Measurements from ENCODE around the gene ATP4A. TPM values are rescaled to one million over a fixed set of nuclear protein-coding genes. Genes with fewer than 3 reads are reported as not detected.

ATP4A gene
- total RNA-seq, 1 experiment from 2014 or later: not detected

GRCh38 chr19:35518313-35518712 lies 45.1 kb downstream of the ATP4A start:
- Histone ChIP-seq H3K27ac (peak overlapping the region; percentile 37), H3K36me3 (no peaks in the 10 kb centered on the region), H3K4me1 (replicated peaks) (peaks cover 18% of the 10 kb centered on the region), H3K4me3 (no peak overlapping the region), H3K27me3 (replicated peaks) (peaks cover 3% of the 10 kb centered on the region; the same call in 1 of the 2 replicates), H3K9me3 (replicated peaks) (no peaks in the 10 kb centered on the region)
- peak; percentile 52 to 73 for DNase-seq (ENCODE audit: low read depth in 1 of 2, low spot score in 2 of 2)

GRCh38 chr19:35517342-35517741 lies 46.1 kb downstream of the ATP4A start:
- peaks cover 6% of the 10 kb centered on the region for H3K27me3 ChIP-seq (replicated peaks)
- DNase-seq (ENCODE audit: low read depth in 1 of 2, low spot score in 2 of 2): no peak
- no peaks in the 10 kb centered on the region for H3K36me3 ChIP-seq
- peaks cover 18% of the 10 kb centered on the region for H3K4me1 ChIP-seq (replicated peaks)
- H3K9me3 ChIP-seq (replicated peaks): no peaks in the 10 kb centered on the region
- no peak overlapping the region for H3K4me3 ChIP-seq
- no peak overlapping the region for H3K27ac ChIP-seq

- DNase-seq (ENCODE audit: low read depth in 1 of 2, low spot score in 2 of 2): no peak
- Histone ChIP-seq H3K27me3 (replicated peaks) (peaks cover 12% of the 10 kb centered on the region), H3K4me1 (replicated peaks) (peaks cover 18% of the 10 kb centered on the region), H3K36me3 (no peaks in the 10 kb centered on the region), H3K4me3 (no peak overlapping the region), H3K27ac (no peak overlapping the region), H3K9me3 (replicated peaks) (no peaks in the 10 kb centered on the region)
Measured at GRCh38 chr19:35516310-35516709, 47.1 kb downstream of the ATP4A start.

GRCh38 chr19:35514282-35514809 lies 49.1 kb downstream of the ATP4A start:
- no peak for DNase-seq (ENCODE audit: low read depth in 1 of 2, low spot score in 2 of 2)
- Histone ChIP-seq H3K9me3 (replicated peaks) (0 out of 2 replicates have a peak, but pooled peaks cover 3% of the 10 kb centered on the region), H3K4me1 (replicated peaks) (peaks cover 21% of the 10 kb centered on the region), H3K27ac (no peak overlapping the region), H3K27me3 (replicated peaks) (peaks cover 31% of the 10 kb centered on the region), H3K4me3 (no peak overlapping the region), H3K36me3 (no peaks in the 10 kb centered on the region)

GRCh38 chr19:35513628-35514281 lies 49.7 kb downstream of the ATP4A start, which contains the start of gene DMKN:
Gene DMKN, minus strand, starts transcription at chr19:35513649. Its CDS starts 174 bp downstream, at chr19:35513475.
- peaks cover 15% of the 10 kb centered on the region for H3K4me1 ChIP-seq (replicated peaks)
- H3K27me3 ChIP-seq (replicated peaks): peaks cover 37% of the 10 kb centered on the region
- no peaks in the 10 kb centered on the region for H3K36me3 ChIP-seq
- 0 out of 2 replicates have a peak, but pooled peaks cover 3% of the 10 kb centered on the region for H3K9me3 ChIP-seq (replicated peaks)
- no peak within 1 kb of the TSS for H3K27ac ChIP-seq
- DNase-seq (ENCODE audit: low read depth in 1 of 2, low spot score in 2 of 2): no peak
- no peak within 1 kb of the TSS for H3K4me3 ChIP-seq

GRCh38 chr19:35512831-35513627 lies 50.4 kb downstream of the ATP4A start:
- no peak for DNase-seq (ENCODE audit: low read depth in 1 of 2, low spot score in 2 of 2)
- 0 out of 2 replicates have a peak, but pooled peaks cover 3% of the 10 kb centered on the region for H3K9me3 ChIP-seq (replicated peaks)
- H3K27me3 ChIP-seq (replicated peaks): peaks cover 44% of the 10 kb centered on the region
- H3K4me3 ChIP-seq: no peak overlapping the region
- peaks cover 8% of the 10 kb centered on the region for H3K4me1 ChIP-seq (replicated peaks)
- no peaks in the 10 kb centered on the region for H3K36me3 ChIP-seq
- no peak overlapping the region for H3K27ac ChIP-seq

GRCh38 chr19:35511337-35511736 lies 52.1 kb downstream of the ATP4A start:
- no peak overlapping the region for H3K27ac ChIP-seq
- H3K4me1 ChIP-seq (replicated peaks): peaks cover 4% of the 10 kb centered on the region
- H3K9me3 ChIP-seq (replicated peaks): 0 out of 2 replicates have a peak, but pooled peaks cover 3% of the 10 kb centered on the region
- H3K4me3 ChIP-seq: no peak overlapping the region
- H3K36me3 ChIP-seq: no peaks in the 10 kb centered on the region
- peaks cover 61% of the 10 kb centered on the region for H3K27me3 ChIP-seq (replicated peaks)
- no peak for DNase-seq (ENCODE audit: low read depth in 1 of 2, low spot score in 2 of 2)

GRCh38 chr19:35510626-35510964 lies 52.9 kb downstream of the ATP4A start:
- no peak overlapping the region for H3K4me3 ChIP-seq
- peaks cover 4% of the 10 kb centered on the region for H3K4me1 ChIP-seq (replicated peaks)
- DNase-seq (ENCODE audit: low read depth in 1 of 2, low spot score in 2 of 2): no peak
- no peak overlapping the region for H3K27ac ChIP-seq
- H3K9me3 ChIP-seq (replicated peaks): 0 out of 2 replicates have a peak, but pooled peaks cover 3% of the 10 kb centered on the region
- H3K27me3 ChIP-seq (replicated peaks): peaks cover 69% of the 10 kb centered on the region
- no peaks in the 10 kb centered on the region for H3K36me3 ChIP-seq

GRCh38 chr19:35509861-35510625 lies 53.4 kb downstream of the ATP4A start:
- peaks cover 72% of the 10 kb centered on the region for H3K27me3 ChIP-seq (replicated peaks)
- H3K4me3 ChIP-seq: no peak overlapping the region
- H3K4me1 ChIP-seq (replicated peaks): peaks cover 4% of the 10 kb centered on the region
- H3K36me3 ChIP-seq: no peaks in the 10 kb centered on the region
- no peak overlapping the region for H3K27ac ChIP-seq
- 0 out of 2 replicates have a peak, but pooled peaks cover 3% of the 10 kb centered on the region for H3K9me3 ChIP-seq (replicated peaks)
- DNase-seq (ENCODE audit: low read depth in 1 of 2, low spot score in 2 of 2): peak; percentile 59 to 70

GRCh38 chr19:35509018-35509652 lies 54.3 kb downstream of the ATP4A start:
- DNase-seq (ENCODE audit: low read depth in 1 of 2, low spot score in 2 of 2): no peak
- no peak overlapping the region for H3K27ac ChIP-seq
- 0 out of 2 replicates have a peak, but pooled peaks cover 3% of the 10 kb centered on the region for H3K9me3 ChIP-seq (replicated peaks)
- peaks cover 4% of the 10 kb centered on the region for H3K4me1 ChIP-seq (replicated peaks)
- no peaks in the 10 kb centered on the region for H3K36me3 ChIP-seq
- H3K4me3 ChIP-seq: no peak overlapping the region
- H3K27me3 ChIP-seq (replicated peaks): peaks cover 73% of the 10 kb centered on the region

GRCh38 chr19:35508129-35508528 lies 55.3 kb downstream of the ATP4A start:
- no peak for DNase-seq (ENCODE audit: low read depth in 1 of 2, low spot score in 2 of 2)
- no peak overlapping the region for H3K4me3 ChIP-seq
- peaks cover 4% of the 10 kb centered on the region for H3K4me1 ChIP-seq (replicated peaks)
- 0 out of 2 replicates have a peak, but pooled peaks cover 3% of the 10 kb centered on the region for H3K9me3 ChIP-seq (replicated peaks)
- no peaks in the 10 kb centered on the region for H3K36me3 ChIP-seq
- peaks cover 78% of the 10 kb centered on the region for H3K27me3 ChIP-seq (replicated peaks)
- H3K27ac ChIP-seq: no peak overlapping the region

- peaks cover 82% of the 10 kb centered on the region for H3K27me3 ChIP-seq (replicated peaks)
- no peak overlapping the region for H3K27ac ChIP-seq
- no peaks in the 10 kb centered on the region for H3K36me3 ChIP-seq
Measured at GRCh38 chr19:35507561-35507960, 55.9 kb downstream of the ATP4A start.

GRCh38 chr19:35506011-35506410 lies 57.4 kb downstream of the ATP4A start:
- Histone ChIP-seq H3K27me3 (replicated peaks) (peaks cover 83% of the 10 kb centered on the region), H3K9me3 (replicated peaks) (0 out of 2 replicates have a peak, but pooled peaks cover 3% of the 10 kb centered on the region), H3K4me3 (no peak overlapping the region), H3K27ac (no peak overlapping the region), H3K36me3 (no peaks in the 10 kb centered on the region), H3K4me1 (replicated peaks) (peaks cover 4% of the 10 kb centered on the region)
- no peak for DNase-seq (ENCODE audit: low read depth in 1 of 2, low spot score in 2 of 2)

More at GRCh38 chr19:35507561-35507960, 55.9 kb downstream of the ATP4A start:
- 0 out of 2 replicates have a peak, but pooled peaks cover 3% of the 10 kb centered on the region for H3K9me3 ChIP-seq (replicated peaks)
- DNase-seq (ENCODE audit: low read depth in 1 of 2, low spot score in 2 of 2): no peak
- no peak overlapping the region for H3K4me3 ChIP-seq
- peaks cover 4% of the 10 kb centered on the region for H3K4me1 ChIP-seq (replicated peaks)

Measured in SJSA1 (cell line).